ENCODE measurements around the gene C9orf50. TPM values are rescaled to one million over a fixed set of nuclear protein-coding genes. Genes with fewer than 3 reads are reported as not detected.

C9orf50 gene
- total and polyA plus RNA-seq, 10 donors = 0.12 to 0.46 (median 0.19) TPM; not detected in 6

DNA sequence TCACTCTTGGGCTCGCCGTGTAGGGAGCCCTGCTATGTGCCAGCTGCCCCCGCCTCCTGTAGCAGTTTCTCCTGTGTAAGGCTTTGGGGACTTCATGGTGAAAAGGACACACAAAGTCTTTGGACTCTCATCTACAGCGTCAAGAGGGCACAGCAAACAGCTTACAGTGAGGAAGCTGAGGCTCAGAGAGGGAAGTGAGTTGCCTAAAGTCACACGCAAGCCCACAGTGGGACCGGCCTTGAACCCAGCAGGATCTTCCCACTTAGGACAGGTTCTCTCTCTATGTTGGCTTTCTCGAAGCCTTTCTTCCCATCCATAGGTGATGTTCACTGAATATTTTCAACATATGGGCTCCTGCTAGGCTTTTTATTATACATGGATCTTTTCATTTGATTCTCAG, 34.8 kb upstream of the C9orf50 start:
- Histone ChIP-seq H3K4me3 (no peak overlapping the region), H3K4me1 (peaks cover 0 to 13% (median 2%) of the 10 kb centered on the region in 6 donors), H3K27ac (no peak overlapping the region), H3K27me3 (replicated peaks in 1 of 7) (peaks cover 0 to 24% (median 0%) of the 10 kb centered on the region in 7 donors), H3K9me3 (no peaks in the 10 kb centered on the region), H3K36me3 (no peaks in the 10 kb centered on the region)
- TF ChIP-seq POLR2A (IDR thresholded peaks at IDR 0.05) (no peak), POLR2AphosphoS5 (IDR thresholded peaks at IDR 0.05) (no peak)
- TF ChIP-seq, protein P1, sequence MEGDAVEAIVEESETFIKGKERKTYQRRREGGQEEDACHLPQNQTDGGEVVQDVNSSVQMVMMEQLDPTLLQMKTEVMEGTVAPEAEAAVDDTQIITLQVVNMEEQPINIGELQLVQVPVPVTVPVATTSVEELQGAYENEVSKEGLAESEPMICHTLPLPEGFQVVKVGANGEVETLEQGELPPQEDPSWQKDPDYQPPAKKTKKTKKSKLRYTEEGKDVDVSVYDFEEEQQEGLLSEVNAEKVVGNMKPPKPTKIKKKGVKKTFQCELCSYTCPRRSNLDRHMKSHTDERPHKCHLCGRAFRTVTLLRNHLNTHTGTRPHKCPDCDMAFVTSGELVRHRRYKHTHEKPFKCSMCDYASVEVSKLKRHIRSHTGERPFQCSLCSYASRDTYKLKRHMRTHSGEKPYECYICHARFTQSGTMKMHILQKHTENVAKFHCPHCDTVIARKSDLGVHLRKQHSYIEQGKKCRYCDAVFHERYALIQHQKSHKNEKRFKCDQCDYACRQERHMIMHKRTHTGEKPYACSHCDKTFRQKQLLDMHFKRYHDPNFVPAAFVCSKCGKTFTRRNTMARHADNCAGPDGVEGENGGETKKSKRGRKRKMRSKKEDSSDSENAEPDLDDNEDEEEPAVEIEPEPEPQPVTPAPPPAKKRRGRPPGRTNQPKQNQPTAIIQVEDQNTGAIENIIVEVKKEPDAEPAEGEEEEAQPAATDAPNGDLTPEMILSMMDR (IDR thresholded peaks at IDR 0.05 in 8 of 11, conservative IDR thresholded peaks at IDR 0.05 in 3 of 11) = no peak
- WGBS, 5 donors = 65 to 68% (median 66%) methylated on average over 7 of the region's 7 CpGs
- DNase-seq = no peak
- intact Hi-C loops (cut with DNase I; ENCODE audit: low total_unique reads) = no loop called here

DNA sequence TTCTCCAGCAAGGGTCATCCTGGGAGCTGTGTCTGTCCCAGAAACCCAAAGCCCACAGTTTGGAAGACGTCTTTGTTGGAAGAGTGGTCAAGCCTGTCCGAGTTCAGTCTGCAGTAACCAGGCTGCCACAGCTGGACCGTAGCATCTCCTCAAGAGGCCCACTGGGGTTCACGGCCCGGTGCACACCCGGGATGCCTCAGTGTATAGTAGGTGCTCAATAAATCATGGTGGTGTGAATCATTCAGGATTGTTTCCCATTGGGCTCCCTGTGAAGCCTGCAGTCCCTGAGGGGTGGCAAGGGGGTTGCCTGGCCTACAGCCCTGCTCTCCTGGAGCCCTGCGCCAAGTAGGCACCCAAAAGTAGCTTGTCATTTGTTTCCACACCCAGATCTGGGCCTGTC, 34.3 kb upstream of the C9orf50 start:
- intact Hi-C loops (cut with DNase I; ENCODE audit: low total_unique reads) = no loop called here
- no peak overlapping the region for H3K27ac ChIP-seq

DNA sequence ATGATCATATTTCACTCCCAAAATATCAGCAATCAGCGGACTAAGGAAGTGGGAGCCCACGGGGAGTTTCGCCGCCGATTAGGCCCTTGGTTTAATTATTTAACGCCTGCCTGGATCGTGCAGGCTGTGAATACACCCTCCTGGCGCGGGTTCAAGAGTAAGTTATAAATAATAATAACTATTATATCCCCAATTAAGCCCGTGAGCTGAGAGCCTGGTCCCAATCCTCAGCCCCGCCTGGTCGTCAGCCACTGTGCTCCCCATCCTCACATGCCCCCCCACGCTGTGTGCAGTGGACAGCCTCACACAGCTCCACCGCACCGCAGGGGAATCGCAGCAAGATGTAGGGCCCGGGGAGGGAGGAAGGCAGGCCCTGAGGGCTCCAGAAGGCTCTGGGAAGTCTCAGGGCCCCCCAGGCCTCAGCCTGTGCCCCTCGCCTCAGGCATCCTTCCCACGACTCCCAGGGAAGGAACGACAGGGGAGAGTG, 33.7 kb upstream of the C9orf50 start:
- peaks cover 0 to 24% (median 0%) of the 10 kb centered on the region in 7 donors for H3K27me3 ChIP-seq (replicated peaks in 1 of 7)
- H3K27ac ChIP-seq = no peak overlapping the region
- 41 to 61% (median 52%) methylated on average over 16 to 20 of the region's 20 CpGs for WGBS, 5 donors
- no peak for DNase-seq
- peaks cover 0 to 13% (median 2%) of the 10 kb centered on the region in 6 donors for H3K4me1 ChIP-seq
- intact Hi-C loops (cut with DNase I; ENCODE audit: low total_unique reads) = no loop called here
- no peaks in the 10 kb centered on the region for H3K36me3 ChIP-seq
- H3K4me3 ChIP-seq = no peak overlapping the region
- H3K9me3 ChIP-seq = no peaks in the 10 kb centered on the region
- TF ChIP-seq POLR2AphosphoS5 (IDR thresholded peaks at IDR 0.05) (no peak), POLR2A (IDR thresholded peaks at IDR 0.05) (no peak)
- TF ChIP-seq, protein P1 (IDR thresholded peaks at IDR 0.05 in 8 of 11, conservative IDR thresholded peaks at IDR 0.05 in 3 of 11) = no peak

More for the DNA sequence above, 34.3 kb upstream of the C9orf50 start:
- H3K4me1 ChIP-seq = peaks cover 0 to 13% (median 2%) of the 10 kb centered on the region in 6 donors
- DNase-seq = no peak
- no peaks in the 10 kb centered on the region for H3K9me3 ChIP-seq
- WGBS, 5 donors = 83 to 98% (median 93%) methylated on average over 7 of the region's 7 CpGs
- H3K27me3 ChIP-seq (replicated peaks in 1 of 7) = peaks cover 0 to 24% (median 0%) of the 10 kb centered on the region in 7 donors
- no peak for TF ChIP-seq POLR2A (IDR thresholded peaks at IDR 0.05)
- TF ChIP-seq, protein P1 (IDR thresholded peaks at IDR 0.05 in 8 of 11, conservative IDR thresholded peaks at IDR 0.05 in 3 of 11) = no peak
- TF ChIP-seq POLR2AphosphoS5 (IDR thresholded peaks at IDR 0.05) = no peak
- no peaks in the 10 kb centered on the region for H3K36me3 ChIP-seq
- H3K4me3 ChIP-seq = no peak overlapping the region

DNA sequence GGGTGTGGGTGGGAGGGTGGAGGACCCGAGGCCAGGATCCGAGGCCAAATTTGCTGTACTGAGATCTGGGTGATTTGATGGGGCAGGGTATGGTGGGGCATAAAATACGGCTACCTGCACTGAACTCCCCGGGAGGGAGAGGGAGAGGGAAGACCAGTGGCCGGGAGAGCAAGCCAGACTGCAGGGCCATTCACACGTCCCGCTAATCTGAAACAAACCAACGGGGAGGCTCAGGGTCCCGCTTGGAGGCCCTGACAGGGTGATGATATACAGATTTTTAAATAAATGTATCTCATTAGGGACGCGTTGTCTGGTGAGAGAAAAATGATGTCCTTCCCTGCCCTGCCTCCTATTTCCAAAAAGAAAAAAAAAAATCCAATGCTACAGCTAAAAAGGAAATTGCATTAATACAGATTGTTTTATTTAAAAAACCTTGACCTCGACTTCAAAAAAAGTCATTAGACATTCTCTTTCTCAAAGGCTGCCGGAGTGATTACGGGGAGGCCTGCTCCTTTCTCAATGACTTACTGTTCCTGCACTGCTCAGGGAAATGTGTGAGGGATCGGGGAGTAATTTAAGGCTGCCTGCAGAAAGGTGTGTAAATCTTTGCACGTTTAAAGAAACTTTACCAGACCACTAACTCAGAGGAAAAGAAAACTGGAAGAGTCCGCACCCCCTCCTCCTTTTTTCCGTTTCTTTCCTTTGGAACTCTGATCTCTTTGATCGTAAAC, 33.1 kb upstream of the C9orf50 start:
- H3K9me3 ChIP-seq = no peaks in the 10 kb centered on the region
- H3K36me3 ChIP-seq = no peaks in the 10 kb centered on the region
- H3K27ac ChIP-seq = no peak overlapping the region
- no peak overlapping the region for H3K4me3 ChIP-seq
- TF ChIP-seq POLR2A (IDR thresholded peaks at IDR 0.05) (no peak), POLR2AphosphoS5 (IDR thresholded peaks at IDR 0.05) (no peak)
- TF ChIP-seq, protein P1 (IDR thresholded peaks at IDR 0.05 in 8 of 11, conservative IDR thresholded peaks at IDR 0.05 in 3 of 11) = no peak
- peaks cover 0 to 21% (median 0%) of the 10 kb centered on the region in 7 donors for H3K27me3 ChIP-seq (replicated peaks in 1 of 7)
- no peak for DNase-seq
- intact Hi-C loops (cut with DNase I; ENCODE audit: low total_unique reads) = no loop called here
- WGBS, 5 donors = 49 to 65% (median 57%) methylated on average over 19 of the region's 19 CpGs
- peaks cover 0 to 13% (median 2%) of the 10 kb centered on the region in 6 donors for H3K4me1 ChIP-seq

Measured in spleen (tissue), 11 donors.